IPS-20b (cell line): ENCODE measurements around the gene KANK4.
"Not testable (repeated sequence)": the region's sequence is repeated elsewhere in the genome, so short reads cannot be mapped to it uniquely, and the experiment has no call there.

Experiments
- H3K27ac ChIP-seq: one replicate; pipeline ENCODE4 v1.5.1; 2013; ENCODE audit warnings: low read length
- H3K27me3 ChIP-seq: 2 replicates; pipeline ENCODE4 v1.6.1; 2013; ENCODE audit warnings: mild to moderate bottlenecking, low read length, inconsistent platforms; ENCODE audit not compliant: insufficient read depth
- H3K36me3 ChIP-seq: 2 replicates; pipeline ENCODE4 v1.6.1; 2013; ENCODE audit warnings: low read depth, mild to moderate bottlenecking, inconsistent platforms, low read length, moderate library complexity; ENCODE audit not compliant: insufficient read depth
- H3K4me1 ChIP-seq: 2 replicates; pipeline ENCODE4 v1.6.1; 2013; ENCODE audit warnings: mild to moderate bottlenecking, control low read depth, inconsistent platforms, low read length, moderate library complexity; ENCODE audit not compliant: insufficient read depth
- H3K4me3 ChIP-seq: 2 replicates; pipeline ENCODE4 v1.5.1; 2013; ENCODE audit warnings: mild to moderate bottlenecking, low read length, inconsistent platforms
- H3K9ac ChIP-seq: 2 replicates; pipeline ENCODE4 v1.6.1; 2013; ENCODE audit warnings: low read depth, mild to moderate bottlenecking, inconsistent platforms, low read length, moderate library complexity
- H3K9me3 ChIP-seq: 2 replicates; pipeline ENCODE4 v1.6.1; 2013; ENCODE audit warnings: mild to moderate bottlenecking, low read depth, low read length, inconsistent platforms; ENCODE audit not compliant: insufficient read depth

The KANK4 gene

DNA sequence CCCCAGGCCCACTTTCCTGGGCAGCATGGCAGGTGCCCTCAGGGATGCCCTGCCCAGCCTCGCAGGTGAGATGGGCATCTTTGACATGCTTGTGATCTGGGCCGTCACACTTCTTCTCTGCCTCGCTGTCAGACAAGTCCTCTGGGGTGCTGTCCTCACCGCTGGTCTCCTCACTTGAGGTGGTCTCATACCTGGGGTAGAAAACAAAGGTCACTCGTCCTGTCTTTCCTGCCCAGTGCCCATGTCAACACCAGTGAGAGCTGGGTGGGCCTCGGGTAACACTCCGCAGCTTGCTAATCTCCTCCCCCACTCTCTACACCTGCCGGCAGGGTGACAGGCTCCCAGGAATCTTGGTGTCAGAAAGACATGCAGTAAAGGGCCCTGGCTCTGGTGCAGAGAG lies 50.9 kb downstream of the KANK4 start:
- Histone ChIP-seq H3K4me1 (peaks cover 11% of the 10 kb centered on the region; the same call in 1 of the 2 replicates), H3K9me3 (no peaks in the 10 kb centered on the region), H3K9ac (no peak overlapping the region), H3K27me3 (no peaks in the 10 kb centered on the region), H3K36me3 (no peaks in the 10 kb centered on the region), H3K27ac (no peak overlapping the region), H3K4me3 (no peak overlapping the region)

GRCh38 chr1:62265956-62266935 lies 53.0 kb downstream of the KANK4 start:
- Histone ChIP-seq H3K4me3 (no peak overlapping the region), H3K27me3 (no peaks in the 10 kb centered on the region), H3K36me3 (no peaks in the 10 kb centered on the region), H3K9ac (no peak overlapping the region), H3K4me1 (peaks cover 5% of the 10 kb centered on the region; the same call in 1 of the 2 replicates), H3K9me3 (no peaks in the 10 kb centered on the region), H3K27ac (no peak overlapping the region)

- Histone ChIP-seq H3K9me3 (no peaks in the 10 kb centered on the region), H3K4me1 (peaks cover 5% of the 10 kb centered on the region; the same call in 1 of the 2 replicates), H3K27ac (no peak overlapping the region), H3K9ac (no peak overlapping the region), H3K27me3 (peaks cover 6% of the 10 kb centered on the region; the same call in 1 of the 2 replicates), H3K4me3 (no peak overlapping the region), H3K36me3 (no peaks in the 10 kb centered on the region)
These were observed 55.4 kb downstream of the KANK4 start for GRCh38 chr1:62263814-62264353.

DNA sequence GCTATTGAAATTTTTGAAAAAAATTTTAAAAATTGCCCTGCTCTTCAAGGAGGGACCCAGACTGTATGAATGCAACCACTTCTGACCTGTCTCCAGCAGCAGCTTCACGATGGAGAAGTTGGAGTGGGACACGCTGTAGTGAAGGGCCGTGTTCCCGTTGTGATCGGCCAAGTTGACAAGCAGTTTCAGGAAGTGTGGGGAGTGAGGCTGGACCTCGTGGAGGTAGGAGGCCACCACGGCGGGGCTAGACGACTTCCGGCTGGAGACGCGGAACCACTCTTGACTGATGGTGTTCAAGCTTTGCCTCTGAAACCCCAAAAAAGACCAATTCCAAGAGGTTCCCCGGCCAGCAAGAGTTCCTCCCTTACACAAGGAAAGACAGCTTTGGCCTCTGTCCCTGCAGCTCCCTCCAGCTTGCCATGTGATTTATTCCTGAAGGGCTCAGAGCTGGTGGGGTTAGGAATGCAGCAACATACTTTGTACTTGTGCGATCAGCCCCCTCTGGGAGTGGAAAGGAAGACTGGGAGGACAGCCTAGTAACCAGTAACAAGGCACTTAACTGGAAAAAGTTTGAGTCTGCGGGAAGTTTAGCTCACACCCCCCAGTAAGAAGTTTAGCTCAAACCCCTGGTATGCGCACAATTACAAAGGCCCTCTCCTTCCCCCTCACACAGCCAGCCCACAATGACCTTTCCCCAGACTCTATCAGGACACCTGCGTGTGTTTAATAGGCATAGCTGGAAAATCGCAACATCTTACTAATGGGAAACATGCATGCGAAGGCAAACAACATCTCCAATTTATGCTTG lies 56.0 kb downstream of the KANK4 start:
- no peak overlapping the region for H3K27ac ChIP-seq
- peaks cover 5% of the 10 kb centered on the region; the same call in 1 of the 2 replicates for H3K4me1 ChIP-seq
- H3K36me3 ChIP-seq = no peaks in the 10 kb centered on the region
- no peak overlapping the region for H3K9ac ChIP-seq
- no peak overlapping the region for H3K4me3 ChIP-seq
- peaks cover 6% of the 10 kb centered on the region; the same call in 1 of the 2 replicates for H3K27me3 ChIP-seq
- H3K9me3 ChIP-seq = no peaks in the 10 kb centered on the region

GRCh38 chr1:62260688-62261087 lies 58.5 kb downstream of the KANK4 start:
- no peaks in the 10 kb centered on the region for H3K9me3 ChIP-seq
- H3K36me3 ChIP-seq = no peaks in the 10 kb centered on the region
- H3K27me3 ChIP-seq = peaks cover 6% of the 10 kb centered on the region; the same call in 1 of the 2 replicates
- H3K27ac ChIP-seq = no peak overlapping the region
- no peak overlapping the region for H3K9ac ChIP-seq
- H3K4me1 ChIP-seq = peaks cover 5% of the 10 kb centered on the region; the same call in 1 of the 2 replicates
- H3K4me3 ChIP-seq = no peak overlapping the region

- Histone ChIP-seq H3K9ac (no peak overlapping the region), H3K4me1 (peaks cover 5% of the 10 kb centered on the region; the same call in 1 of the 2 replicates), H3K4me3 (no peak overlapping the region), H3K36me3 (no peaks in the 10 kb centered on the region), H3K27me3 (peaks cover 6% of the 10 kb centered on the region; the same call in 1 of the 2 replicates), H3K27ac (no peak overlapping the region), H3K9me3 (no peaks in the 10 kb centered on the region)
These were observed 59.7 kb downstream of the KANK4 start for GRCh38 chr1:62259551-62259950.

- no peaks in the 10 kb centered on the region for H3K36me3 ChIP-seq
- H3K9me3 ChIP-seq = no peaks in the 10 kb centered on the region
- no peak overlapping the region for H3K9ac ChIP-seq
- no peaks in the 10 kb centered on the region for H3K27me3 ChIP-seq
- H3K4me3 ChIP-seq = no peak overlapping the region
- no peaks in the 10 kb centered on the region for H3K4me1 ChIP-seq
- no peak overlapping the region for H3K27ac ChIP-seq
These were observed 69.0 kb downstream of the KANK4 start for GRCh38 chr1:62250126-62250726.

GRCh38 chr1:62247391-62248168 lies 71.7 kb downstream of the KANK4 start:
- no peak overlapping the region for H3K4me3 ChIP-seq
- no peaks in the 10 kb centered on the region; the same call in 1 of the 2 replicates for H3K9me3 ChIP-seq
- no peaks in the 10 kb centered on the region for H3K27me3 ChIP-seq
- H3K27ac ChIP-seq = no peak overlapping the region
- no peaks in the 10 kb centered on the region for H3K4me1 ChIP-seq
- no peak overlapping the region for H3K9ac ChIP-seq
- H3K36me3 ChIP-seq = no peaks in the 10 kb centered on the region

DNA sequence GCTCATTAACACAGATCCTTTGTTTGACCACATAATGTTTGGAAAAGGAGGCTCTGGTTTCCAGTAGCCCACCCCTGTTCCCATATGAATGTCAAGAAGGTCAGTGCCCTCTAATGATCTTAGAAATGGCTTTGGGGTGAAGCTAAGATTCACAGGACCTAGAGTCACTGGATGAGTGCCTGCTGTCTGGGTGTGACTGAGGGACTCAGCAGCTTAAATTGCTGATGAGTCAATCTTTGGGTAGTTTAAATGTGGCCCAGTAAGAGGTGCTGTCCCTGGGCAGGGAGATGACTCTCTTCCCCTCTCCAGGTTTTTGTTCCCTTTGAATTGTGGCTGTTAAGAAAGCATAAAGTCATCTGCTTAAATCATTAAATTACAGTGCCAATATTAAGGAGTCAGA lies 74.0 kb downstream of the KANK4 start:
- no peak overlapping the region for H3K27ac ChIP-seq
- no peaks in the 10 kb centered on the region for H3K36me3 ChIP-seq
- H3K9ac ChIP-seq = no peak overlapping the region
- H3K9me3 ChIP-seq = no peaks in the 10 kb centered on the region; the same call in 1 of the 2 replicates
- no peaks in the 10 kb centered on the region for H3K4me1 ChIP-seq
- H3K4me3 ChIP-seq = no peak overlapping the region
- no peaks in the 10 kb centered on the region for H3K27me3 ChIP-seq

DNA sequence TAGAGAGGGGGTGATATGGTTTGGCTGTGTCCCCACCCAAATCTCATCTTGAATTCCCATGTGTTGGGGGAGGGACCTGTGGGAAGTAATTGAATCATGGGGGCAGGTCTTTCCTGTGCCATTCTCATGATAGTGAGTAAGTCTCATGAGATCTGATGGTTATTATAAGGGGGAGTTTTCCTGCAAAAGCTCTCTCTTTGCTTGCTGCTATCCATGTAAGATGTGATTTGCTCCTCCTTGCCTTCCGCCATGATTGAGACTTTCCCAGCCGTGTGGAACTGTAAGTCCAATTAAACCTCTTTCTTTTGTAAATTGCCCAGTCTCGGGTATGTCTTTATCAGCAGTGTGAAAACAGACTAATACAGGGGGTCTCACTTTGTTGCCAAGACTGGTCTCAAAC lies 74.9 kb downstream of the KANK4 start:
- H3K27ac ChIP-seq, H3K9me3 ChIP-seq: not testable (repeated sequence)

More for the DNA sequence above, 74.9 kb downstream of the KANK4 start:
- H3K27me3 ChIP-seq, H3K4me1 ChIP-seq, H3K9ac ChIP-seq, H3K4me3 ChIP-seq, H3K36me3 ChIP-seq: not testable (repeated sequence)
